Measurements from ENCODE around the gene STOX1.
A peak's percentile ranks its signal among the peaks of the same experiment; 100 is the strongest.

GRCh38 chr10:68900427-68901104 lies 73.2 kb downstream of the STOX1 start:
- peak; percentile 57; the same call in 1 of the 2 replicates for TF ChIP-seq POLR2AphosphoS5 (IDR thresholded peaks at IDR 0.05; ENCODE audit: borderline replicate concordance, low read depth, low read length)
- TF ChIP-seq FOXP2 (optimal IDR thresholded peaks at IDR 0.05; ENCODE audit: control extremely low read depth, extremely low read length, insufficient read depth), result no peak

All from SK-N-MC (cell line).